Stimulated activated CD8-positive, alpha-beta memory T cell treated with anti-CD3 and anti-CD28 coated beads, Interleukin-7, amount 100 ng/mL, for 1 hour (primary cell): ENCODE measurements around the gene KATNIP.

Experiments
- DNase-seq, 2 donors: peaks; one replicate each; pipeline ENCODE4 v3.0.0-alpha.2; 2020; ENCODE audit warnings: low read depth in 2 of 2

KATNIP gene

DNA sequence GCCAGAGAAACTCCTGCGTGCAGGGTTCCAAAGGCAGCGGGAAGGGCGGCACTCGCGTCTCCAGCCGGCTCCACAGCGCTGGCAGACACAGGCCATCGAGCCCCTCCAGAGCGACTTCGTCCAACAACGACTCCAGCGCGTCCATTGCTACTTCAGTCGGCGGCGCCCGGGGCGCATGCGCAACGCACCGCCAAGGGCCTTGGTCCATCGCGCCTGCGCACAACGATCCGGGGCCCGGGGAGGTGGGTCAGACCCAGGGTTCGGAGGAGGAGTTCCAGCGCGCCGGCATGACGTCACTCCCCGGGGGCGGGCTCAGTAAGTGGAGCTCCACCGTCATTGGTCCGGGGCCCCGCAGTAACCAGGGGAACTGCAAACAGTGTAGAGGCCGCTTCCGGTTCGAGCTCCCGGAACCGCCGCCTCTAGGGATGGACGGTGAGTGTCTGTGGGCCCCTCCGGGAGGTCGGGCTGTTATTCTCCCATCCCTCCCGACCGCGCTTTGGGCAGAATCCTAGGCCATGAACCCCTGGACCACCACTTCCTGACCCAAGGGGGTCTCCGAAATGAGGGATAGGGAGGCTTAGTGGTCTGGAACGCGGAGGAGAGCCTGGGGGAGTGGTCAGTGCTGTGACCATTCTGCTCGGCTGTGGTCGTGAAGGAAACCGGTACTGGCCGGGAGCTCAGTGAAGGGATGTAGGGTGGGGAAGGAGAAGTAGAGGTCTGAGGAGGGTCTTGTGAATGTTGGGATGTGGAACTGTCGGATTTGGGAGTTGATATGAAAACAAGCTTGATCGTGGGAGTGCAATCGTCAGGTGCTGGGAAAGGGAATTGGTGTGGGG is at the start of gene KATNIP, which contains the start of gene GTF3C1:
KATNIP (plus strand) TSS at position 399 of the 836 bp plus-strand sequence; CDS start at position 426, 27 bp downstream.
GTF3C1 (minus strand) TSS at position 168 of the 836 bp plus-strand sequence; CDS start at position 145, 23 bp downstream.
- DNase-seq = peak; percentile 100

DNA sequence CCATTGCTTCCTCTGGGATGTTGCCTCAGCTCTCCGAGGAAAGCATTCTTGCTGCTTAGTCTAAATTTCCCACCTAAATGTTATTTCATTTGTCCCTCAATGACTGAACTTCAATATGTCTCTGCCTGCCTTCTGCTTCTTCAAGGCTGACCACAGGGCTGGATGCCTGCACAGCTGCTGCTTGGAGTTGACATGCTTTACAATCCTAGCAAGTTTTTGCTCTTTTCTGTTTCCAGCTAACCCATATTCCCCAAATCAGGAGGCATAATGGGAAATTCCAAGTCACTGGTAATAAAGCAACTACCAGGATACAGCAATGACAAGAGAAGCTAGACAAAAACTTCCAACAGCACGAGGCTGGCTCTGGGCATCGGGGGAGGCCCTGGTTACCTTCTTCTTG is 49.1 kb upstream of the KATNIP start:
- no peak for DNase-seq

DNA sequence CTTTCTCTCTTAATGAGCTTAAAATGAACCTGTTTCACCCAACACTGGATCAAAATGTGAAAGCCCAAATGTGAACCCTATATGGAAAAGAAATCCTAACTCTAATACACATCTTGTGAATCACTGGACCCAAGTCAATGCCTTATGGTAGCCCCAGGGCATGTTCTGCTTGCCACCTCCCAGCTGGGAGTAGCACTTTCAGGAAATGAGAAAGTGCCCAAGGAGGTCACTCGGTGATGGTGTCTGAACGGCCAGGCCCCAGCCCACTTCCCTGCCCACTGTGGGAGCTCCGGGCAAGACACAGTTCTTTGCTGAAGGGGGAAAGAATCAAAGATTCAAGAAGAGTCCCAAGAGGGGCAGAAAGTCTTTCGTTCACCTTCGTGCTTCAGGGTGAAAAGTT is 46.3 kb upstream of the KATNIP start:
- no peak for DNase-seq

DNA sequence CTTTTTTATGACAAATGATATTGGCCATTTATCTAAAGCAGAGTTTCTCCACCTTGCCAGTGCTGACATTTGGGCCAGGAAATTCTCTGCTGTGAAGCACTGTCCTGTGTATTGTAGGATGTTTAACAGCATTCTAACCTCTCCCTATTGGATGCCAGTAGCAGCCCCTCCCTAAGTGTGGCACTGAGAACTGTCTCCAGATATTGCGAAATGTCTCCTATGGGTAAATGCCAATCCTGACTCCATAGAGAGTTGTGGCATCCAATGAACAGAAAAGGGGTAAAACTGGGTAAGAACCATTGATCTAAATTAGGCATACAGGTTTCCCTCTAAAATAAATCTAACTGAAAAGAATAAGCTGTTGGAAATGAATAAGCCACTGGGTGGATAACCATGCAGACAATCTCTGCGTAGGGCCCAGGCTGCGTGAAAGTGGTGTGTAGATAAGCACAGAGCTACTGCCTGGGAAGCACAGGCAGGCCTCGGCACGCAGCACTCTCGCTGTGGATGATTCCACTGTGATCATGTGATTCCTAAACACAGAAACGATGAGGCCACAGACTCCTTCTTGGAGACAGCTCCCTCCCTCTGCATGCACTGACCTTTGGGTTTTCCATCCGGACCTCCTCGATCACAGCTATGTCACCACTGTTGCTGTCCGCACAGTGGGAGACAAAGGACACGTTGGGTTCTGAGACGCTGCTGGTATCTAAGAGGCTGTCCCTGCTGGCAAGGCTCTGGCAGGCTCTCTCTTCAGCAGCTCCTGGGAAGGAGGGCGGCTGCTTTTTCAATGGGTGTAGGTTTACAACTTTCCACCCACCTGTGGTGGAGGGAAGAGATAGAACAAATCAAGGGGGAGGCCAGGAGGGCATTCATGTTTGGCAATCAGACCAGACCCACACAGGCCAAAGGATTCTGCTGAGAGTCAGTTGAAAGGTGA is 44.4 kb upstream of the KATNIP start:
- DNase-seq = no peak

DNA sequence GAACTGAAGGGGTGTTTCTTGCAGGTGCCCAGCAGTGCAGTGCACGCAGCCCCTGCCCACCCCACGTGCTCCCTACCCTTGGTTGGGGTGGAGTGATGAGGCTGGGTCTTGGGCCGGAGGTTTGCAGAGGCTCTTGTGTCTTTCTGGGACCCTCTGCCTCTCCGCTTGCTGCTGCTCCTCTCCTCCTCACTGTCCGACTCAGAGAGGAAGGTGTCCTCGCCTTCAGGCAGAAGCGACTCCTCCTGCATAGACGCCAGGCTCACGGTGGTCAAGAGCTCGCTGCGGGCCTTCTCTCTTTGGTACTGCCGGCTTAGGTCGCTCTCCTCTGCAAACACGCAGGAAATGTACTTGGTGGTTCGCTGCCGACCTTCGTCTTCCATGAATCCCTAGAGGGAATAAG is 43.2 kb upstream of the KATNIP start:
- no peak for DNase-seq

DNA sequence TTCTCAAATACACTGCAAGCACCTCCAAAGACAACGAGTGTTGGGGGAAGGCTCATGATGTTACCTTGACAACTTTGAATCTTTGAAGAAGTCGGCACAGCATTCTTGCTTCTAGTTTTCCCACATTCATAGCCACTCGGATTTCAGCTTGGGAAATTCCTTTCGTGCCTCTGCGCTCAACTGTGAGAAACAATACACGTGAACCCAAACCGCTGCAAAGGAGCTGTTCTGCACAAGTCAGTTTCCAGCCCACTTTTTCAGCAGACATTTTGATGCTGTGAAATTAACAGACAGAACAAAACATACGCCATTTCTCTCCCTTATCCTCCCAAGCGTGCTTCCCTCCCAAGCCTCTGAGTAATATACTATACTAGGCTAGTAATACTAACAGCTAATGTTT is 41.5 kb upstream of the KATNIP start:
- DNase-seq = no peak

DNA sequence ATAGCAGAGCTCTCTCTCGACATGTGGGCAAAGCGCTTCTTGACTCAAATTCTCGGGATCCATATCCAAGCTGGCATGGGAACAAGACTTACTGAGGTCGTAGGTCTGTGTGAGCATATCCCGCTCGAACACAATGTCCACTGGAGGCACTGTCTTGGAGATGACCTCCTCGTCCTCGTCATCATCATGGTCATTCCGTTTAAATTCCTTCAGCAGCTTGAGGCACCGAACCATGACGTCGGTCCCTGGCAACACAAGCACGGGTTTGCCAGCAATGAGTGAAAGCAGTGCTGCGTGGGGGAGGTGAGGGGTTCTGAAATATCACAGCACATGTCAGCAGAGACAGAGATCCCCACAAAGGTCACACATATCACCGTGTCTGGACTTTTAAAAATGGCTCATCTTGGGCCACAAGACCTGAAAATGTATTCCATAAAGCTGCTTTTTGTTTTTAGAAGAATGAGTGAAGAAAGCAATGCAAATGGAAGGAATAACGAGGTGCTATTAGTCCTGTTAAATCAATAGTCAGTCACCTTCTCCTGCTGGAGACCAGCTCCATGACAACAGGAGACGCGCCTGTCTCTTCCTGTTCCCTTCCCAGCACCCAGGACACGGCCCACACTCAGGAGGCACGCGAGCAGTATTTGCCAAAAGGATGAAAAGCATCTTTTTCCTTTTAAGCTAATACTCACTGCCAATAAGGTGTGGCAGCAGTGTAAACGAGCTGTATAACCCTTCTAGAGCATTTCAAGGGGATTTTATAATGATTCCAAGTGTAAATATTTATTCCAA is 38.1 kb upstream of the KATNIP start:
- no peak for DNase-seq

DNA sequence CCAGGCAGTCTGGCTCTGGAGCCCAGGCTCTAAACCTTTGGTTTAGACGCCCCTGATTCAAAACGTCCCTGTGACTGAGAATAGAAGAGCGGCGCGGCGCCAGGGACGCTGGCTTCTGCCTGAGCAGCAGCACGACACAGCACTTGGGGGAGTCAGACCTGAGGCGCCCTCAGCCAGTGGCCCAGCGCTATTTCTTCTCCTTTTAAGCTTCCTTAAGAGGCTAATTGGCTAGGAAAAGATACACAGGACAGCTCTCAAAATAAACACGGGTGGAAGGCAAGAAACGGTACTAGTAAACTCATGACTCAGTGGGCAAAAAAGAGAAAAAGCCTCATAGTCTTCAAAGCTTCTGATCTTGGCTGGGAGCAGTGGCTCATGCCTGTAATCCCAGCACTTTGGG is 35.1 kb upstream of the KATNIP start:
- DNase-seq = no peak

DNA sequence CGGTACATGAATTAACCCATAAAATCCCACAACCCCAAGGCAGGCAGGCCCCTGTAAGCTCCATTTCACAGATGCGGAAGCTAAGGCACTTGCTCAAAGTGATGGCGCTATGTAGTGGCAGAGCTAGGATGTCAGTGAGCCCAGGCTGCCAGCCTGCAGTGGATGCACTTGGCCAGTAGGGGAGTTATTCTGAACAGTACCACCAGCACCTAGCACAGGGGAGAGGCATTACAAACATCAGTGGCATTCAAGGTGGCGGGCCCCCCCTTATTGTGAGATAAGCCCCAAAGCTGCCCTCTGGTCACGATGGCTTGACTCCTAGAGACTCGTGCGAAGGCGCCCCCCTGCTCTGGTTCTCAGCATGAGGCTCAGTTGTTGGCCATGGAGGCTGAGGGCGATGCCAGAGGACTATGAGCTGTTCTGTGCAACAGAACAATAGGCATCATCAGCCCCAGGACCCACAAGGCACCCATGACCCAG is 34.0 kb upstream of the KATNIP start:
- no peak for DNase-seq

DNA sequence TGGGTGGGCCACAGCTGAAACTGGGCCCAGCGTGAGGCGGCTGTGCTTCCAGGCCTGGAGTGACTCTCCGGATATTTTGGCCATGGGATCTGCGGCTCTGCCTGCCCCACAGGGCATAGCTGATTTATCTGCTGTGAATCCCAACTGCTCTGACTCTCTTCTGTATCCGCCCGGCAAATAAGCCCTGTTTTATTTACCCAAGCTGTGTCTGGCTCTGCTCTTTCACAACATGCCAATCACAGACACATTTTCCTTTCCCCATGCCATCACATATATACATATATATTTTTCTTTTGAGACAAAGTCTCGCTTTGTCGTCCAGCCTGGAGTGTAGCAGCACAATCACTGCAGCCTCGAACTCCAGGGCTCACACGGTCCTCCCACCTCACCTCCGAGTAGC is 33.6 kb upstream of the KATNIP start:
- DNase-seq = no peak

DNA sequence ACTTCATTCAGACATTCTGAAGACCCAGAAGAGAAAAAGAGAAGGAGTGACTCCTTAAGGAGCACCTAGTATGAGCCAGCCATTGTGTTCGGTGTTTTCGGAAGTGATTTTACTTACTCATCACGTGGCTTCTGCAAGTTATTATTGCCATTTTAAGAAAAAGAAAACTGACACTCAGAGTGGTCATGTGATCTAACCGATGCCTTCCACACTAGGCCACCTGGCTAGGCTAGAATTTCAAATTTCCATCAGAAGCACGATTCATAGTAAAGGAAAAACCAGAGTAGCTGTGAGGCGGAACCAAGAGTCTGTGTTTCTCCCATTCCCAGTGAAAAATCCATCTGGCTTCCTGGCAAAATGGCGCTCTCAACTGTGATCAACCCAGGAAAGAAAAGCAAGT is 32.3 kb upstream of the KATNIP start:
- DNase-seq = no peak

DNA sequence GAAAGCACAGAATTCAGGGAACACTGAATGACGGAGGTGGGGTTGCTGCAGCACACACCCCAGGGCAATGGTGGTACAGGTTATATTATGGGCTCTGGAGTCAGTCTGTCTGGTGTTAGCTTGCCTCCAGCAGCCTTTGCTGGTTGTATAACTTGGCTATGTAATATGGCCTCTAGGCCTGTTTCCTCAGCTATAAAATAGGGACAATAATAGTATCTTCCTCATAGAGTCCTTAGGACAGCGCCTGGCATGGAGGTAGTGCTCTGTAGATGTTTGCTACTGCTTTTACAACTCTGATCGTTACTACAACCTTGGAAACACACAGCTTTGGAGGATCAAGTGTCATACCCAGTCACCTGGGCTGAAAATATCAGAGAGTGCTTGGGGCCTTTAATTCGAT is 31.7 kb upstream of the KATNIP start:
- no peak for DNase-seq

DNA sequence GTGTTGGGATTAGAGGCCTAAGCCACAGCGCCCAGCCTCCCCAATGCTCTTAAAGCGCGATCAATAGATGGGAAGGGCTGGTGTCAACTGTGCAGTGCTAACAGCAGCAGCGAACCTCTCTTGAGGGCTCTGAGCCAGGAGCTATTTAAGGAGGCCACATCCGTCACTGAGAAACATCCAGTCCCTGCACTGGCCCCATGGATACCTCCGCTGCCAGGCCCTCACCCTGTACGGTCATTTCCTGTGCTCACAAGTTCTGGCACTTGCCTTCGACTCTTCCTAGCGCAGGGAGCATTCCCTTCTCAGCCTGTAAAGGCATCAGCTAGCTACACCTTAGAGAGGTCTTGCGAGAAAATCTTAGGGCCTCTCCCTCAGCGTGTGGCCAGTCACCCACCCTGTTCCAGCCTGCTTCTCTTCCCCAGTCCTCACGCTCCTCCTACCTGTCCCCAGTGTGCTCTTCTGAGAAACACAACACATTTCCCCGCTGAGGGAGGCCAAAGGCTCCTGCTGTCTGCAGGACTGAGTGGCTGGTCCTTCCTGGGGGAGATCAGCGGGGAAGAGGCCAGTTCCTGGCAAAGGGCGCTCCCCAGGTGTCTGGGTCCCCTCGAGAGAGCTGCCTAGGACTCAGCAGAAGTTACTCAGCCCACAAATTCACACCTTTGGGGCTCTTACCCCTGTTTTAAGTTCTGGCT is 28.8 kb upstream of the KATNIP start:
- no peak for DNase-seq

DNA sequence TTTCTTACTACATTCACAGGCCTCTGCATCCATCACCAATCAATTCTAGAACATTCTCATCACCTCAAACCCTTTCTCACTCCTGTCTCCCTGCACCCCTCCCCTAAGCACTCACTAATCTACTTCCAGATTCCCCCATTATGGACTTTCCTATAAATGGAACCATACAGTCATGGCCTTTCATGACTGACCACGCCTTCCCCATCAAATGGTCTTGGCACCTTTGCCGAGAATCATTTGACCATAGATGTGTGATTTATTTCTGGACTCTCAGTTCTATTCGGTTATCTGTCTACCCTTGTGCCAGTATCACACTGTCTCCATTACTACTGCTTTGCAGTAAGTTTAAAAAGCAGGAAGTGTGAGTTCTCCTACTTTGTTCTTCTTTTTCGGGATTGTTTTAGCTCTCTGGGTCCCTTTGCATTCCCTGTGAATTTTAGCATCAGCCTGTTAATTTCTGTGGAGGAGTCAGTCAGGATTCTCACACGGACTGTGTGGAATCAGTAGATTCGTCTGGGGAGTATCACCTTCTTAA is 27.7 kb upstream of the KATNIP start:
- DNase-seq = no peak

DNA sequence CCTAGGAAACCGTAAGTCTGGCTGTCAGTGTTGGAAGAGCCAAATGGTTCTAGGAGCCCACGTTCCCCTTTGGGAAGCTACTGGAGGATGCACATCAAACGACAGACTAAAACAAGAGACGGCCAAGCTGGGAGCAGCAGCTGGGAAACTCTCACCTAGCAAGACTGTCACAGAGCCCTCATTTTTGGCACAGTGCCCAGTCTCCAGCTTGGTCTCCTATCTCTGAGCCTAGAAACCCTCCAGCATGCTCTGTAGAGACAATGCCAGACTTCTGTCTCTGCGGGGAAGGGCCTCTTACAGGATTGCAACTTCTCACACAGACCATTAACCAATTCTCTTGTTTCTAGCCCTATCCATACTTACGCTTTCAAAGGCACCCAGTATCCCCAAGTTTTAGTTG is 23.8 kb upstream of the KATNIP start:
- no peak for DNase-seq

DNA sequence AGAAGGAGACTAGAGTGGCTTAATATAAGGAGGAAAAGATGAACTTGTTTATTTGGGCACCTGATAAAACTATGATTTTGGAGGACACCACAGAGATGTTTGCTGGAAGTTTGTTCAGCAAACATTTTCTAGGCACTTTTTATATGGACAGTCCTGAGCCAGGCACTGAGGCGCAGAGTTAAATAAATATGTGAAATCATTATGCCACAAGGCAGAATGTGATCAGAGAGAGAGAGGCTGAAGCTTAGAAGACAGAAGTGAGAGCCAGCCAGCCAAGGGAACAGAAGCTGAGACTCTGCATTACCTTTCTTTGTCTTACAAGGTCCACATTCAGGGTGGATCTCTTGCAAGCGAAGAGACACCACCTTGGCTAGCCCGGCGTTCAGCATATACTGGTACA is 21.6 kb upstream of the KATNIP start:
- no peak for DNase-seq

DNA sequence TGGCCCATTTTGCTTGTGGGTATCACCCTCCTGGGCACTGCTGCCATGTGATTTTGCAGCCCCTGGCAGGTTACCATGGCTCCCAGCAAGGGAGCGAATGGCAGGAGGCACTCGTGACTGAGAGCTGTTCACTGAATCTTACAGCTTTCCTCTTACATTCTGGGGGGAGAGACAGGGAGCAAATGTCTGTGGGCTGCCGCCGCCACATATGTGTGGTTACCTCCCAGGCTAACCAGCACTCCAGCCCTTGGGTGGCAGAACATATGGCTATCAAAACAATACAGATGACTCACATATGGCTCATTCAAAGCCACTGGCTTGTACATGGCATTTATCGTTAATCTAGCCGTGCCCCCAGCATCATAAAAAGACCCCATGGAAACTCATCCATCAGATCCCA is 20.0 kb upstream of the KATNIP start:
- DNase-seq = no peak

DNA sequence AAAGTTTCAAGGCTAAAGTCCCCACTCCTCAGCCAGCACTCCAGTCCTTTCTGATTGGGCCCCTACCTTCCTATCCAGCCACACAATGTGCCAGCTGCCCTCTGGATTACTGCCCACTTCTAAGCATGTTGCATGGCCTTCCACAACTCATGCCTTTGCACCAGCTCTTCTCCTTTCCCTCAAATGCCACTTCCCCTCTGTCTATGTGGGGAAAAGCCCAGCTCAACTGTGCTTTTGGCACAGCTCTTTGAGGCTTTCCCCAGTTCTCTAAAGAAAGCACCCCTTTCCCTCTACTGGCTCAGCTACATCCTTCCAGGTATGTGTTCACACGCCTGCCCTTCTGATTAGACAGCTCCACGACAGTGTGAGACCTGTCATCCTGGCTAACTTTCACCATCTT is 18.8 kb upstream of the KATNIP start:
- no peak for DNase-seq

DNA sequence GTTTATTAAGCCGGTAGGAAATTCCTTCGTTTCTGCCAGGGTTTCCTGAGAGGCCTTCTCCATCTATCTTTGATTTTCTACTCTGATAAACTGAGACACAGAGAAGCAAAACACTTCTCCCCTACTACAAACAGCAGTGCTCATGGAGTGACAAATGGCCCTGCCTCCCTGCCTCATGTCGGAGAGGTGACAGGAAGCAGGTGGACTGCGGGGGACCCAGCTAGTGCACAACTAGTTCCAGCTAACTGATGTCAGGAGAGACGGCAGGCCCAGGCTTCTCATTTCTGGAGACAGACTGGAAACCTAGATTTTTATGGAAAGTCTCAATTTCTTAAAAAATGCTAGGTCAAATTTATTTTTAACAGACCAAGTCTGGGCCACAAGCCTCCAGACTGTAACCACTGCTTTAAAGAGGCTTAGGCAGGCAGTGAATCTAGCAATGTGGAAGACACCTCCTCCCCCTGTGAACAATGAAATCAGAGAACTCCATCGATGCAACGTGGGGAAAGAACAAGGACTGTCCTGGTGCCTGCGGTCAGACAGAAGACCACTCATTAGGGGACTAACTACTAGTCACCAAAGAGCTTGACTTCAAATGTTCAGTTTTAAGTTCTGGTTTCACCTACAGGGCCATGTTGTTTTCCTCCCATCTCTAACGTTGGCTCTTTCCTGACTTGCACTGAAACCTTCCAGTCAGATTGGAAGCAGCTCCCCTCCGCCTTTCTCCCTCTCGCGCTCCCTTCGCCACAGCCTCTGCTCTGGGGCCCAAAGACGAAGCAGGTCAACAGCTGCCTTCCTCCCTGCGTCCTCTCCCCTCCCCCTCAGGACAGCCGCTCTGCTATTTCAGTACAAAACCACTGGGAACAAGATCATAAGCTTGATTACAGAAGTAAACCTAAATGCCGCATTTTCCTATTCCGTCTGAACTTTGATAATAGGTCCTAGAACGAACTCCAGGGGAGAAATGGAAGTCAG is 17.8 kb upstream of the KATNIP start:
- no peak for DNase-seq

DNA sequence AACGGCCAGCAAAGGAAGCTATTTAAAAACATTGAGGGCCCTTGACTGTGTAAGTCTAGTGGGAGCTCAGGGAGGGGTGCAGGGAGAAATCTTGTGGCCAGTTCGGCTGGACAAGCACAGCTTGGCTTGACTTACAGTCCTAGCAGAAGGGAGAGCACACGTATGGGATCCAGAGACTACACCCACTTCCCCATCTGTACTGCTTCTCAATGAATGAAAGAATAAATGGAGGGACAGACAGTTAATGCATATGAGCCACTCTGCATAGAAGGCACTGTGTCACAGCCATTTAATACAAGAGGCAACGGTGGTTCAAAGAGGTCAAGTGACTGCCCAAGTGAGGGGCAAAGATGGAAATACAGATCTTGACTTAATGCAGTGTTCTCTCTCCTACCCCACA is 15.7 kb upstream of the KATNIP start:
- DNase-seq = no peak
